PFSK-1 (cell line): ENCODE data around the gene HIVEP1.

Source experiments
- FOXP2 ChIP-seq: optimal IDR thresholded peaks from 2 replicates; pipeline ENCODE3; 2011; ENCODE audit warnings: borderline replicate concordance, control low read depth, inconsistent platforms; ENCODE audit not compliant: insufficient read depth; ENCODE audit errors: extremely low read length, extremely low read depth
- POLR2AphosphoS5 ChIP-seq: IDR thresholded peaks from 2 replicates; pipeline ENCODE4 v1.6.1; 2012; ENCODE audit warnings: low read depth, mild to moderate bottlenecking, control low read depth, low read length, moderate library complexity
- SIN3A ChIP-seq: IDR thresholded peaks from 2 replicates; pipeline ENCODE4 v1.6.1; 2012; ENCODE audit warnings: mild to moderate bottlenecking, low read length, moderate library complexity, borderline replicate concordance; ENCODE audit not compliant: insufficient read depth
- TAF1 ChIP-seq: IDR thresholded peaks from 2 replicates; pipeline ENCODE4 v1.6.1; 2012; ENCODE audit warnings: low read length, control low read depth, borderline replicate concordance; ENCODE audit not compliant: insufficient read depth
- TF ChIP-seq, protein P1 (sequence below), 2 experiments: IDR thresholded peaks; 2 replicates each; pipeline versions ENCODE4 v1.6.1 to v1.8.0; 2011 to 2012; ENCODE audit warnings: low read depth in 2 of 2, low read length in 2 of 2, control low read depth in 1 of 2, inconsistent platforms in 1 of 2, mild to moderate bottlenecking in 1 of 2, moderate library complexity in 1 of 2; ENCODE audit not compliant: insufficient read depth in 1 of 2

HIVEP1 gene

DNA sequence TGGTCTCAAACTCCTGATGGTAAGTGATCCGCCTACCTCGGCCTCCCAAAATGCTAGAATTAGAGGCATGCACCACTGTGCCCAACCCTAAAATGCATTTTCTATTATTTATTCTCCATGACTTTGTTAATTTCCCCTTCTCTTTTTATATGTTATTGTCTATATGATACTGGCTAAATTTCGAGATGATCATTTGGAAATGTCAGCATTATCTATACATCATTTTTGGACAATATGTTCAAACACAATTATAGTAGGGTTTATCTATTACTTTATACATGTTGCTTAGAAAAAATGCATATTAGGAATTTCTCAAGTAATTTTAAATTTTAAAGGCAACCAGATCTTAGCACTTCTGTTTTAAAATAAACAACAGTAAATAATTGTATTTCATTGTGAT is 34.4 kb upstream of the HIVEP1 start:
- TF ChIP-seq, protein P1, sequence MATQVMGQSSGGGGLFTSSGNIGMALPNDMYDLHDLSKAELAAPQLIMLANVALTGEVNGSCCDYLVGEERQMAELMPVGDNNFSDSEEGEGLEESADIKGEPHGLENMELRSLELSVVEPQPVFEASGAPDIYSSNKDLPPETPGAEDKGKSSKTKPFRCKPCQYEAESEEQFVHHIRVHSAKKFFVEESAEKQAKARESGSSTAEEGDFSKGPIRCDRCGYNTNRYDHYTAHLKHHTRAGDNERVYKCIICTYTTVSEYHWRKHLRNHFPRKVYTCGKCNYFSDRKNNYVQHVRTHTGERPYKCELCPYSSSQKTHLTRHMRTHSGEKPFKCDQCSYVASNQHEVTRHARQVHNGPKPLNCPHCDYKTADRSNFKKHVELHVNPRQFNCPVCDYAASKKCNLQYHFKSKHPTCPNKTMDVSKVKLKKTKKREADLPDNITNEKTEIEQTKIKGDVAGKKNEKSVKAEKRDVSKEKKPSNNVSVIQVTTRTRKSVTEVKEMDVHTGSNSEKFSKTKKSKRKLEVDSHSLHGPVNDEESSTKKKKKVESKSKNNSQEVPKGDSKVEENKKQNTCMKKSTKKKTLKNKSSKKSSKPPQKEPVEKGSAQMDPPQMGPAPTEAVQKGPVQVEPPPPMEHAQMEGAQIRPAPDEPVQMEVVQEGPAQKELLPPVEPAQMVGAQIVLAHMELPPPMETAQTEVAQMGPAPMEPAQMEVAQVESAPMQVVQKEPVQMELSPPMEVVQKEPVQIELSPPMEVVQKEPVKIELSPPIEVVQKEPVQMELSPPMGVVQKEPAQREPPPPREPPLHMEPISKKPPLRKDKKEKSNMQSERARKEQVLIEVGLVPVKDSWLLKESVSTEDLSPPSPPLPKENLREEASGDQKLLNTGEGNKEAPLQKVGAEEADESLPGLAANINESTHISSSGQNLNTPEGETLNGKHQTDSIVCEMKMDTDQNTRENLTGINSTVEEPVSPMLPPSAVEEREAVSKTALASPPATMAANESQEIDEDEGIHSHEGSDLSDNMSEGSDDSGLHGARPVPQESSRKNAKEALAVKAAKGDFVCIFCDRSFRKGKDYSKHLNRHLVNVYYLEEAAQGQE (IDR thresholded peaks at IDR 0.05; ENCODE audit: insufficient read depth in 1 of 2, low read depth in 2 of 2, low read length in 2 of 2): no peak
- no peak for TF ChIP-seq FOXP2
- no peak for TF ChIP-seq POLR2AphosphoS5
- no peak for TF ChIP-seq SIN3A
- no peak for TF ChIP-seq TAF1

DNA sequence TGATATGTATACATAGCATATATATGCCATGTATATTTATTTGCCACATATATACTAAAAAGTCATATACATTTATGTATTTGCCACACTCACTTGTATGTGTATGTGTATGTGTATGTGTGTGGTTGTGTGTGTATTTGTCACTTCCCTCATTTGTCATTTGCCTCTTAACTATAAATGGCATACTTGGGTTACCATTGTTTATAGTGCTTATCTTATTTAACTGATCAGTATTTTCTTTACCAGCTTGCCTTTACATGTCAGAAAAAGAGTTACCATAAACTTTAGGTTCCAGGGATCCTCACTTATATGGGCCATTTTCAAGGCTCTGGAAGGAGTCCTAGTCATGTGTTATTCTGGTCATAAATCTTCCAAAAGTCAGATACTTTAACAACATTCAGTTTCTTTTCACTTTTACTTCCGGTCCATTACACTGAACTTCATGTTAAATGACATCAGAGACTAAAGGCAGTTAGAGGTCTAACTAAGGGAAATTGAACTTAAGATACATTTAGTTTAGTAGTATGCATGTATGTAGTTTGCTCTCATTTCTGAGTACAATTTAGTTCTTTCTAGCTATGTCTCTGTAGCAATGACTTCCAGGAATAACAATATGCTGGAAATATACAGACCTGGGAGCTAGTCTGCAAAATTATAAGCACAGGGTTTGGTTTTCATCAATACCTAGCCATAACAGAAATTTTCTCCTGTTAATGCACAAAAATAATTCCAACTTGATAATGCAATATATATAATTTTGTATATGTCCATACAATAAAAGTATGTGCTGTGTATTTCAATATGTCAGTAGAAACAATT is 33.7 kb upstream of the HIVEP1 start:
- no peak for TF ChIP-seq FOXP2
- TF ChIP-seq POLR2AphosphoS5: no peak
- TF ChIP-seq, protein P1 (IDR thresholded peaks at IDR 0.05; ENCODE audit: insufficient read depth in 1 of 2, low read depth in 2 of 2, low read length in 2 of 2): no peak

DNA sequence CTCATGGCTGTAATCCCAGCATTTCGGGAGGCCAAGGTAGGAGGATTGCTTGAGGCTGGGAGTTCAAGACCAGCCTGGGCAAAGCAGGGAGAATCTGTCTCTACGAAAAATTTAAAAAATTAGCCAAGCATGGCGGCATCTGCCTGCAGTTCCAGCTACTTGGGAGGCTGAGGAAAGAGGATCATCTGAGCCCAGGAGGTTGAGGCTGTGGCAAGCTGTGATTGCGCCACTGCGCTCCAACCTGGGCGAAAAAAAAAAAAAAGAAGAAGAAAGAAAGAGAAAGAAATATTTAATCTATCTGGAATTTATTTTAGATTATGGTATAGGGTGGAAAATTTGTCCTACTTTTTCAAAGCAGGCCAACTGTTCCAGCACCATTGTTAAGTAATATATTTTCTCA is 32.2 kb upstream of the HIVEP1 start:
- TF ChIP-seq SIN3A (no peak), TAF1 (no peak), FOXP2 (no peak), POLR2AphosphoS5 (no peak)
- TF ChIP-seq, protein P1 (IDR thresholded peaks at IDR 0.05; ENCODE audit: insufficient read depth in 1 of 2, low read depth in 2 of 2, low read length in 2 of 2): no peak

DNA sequence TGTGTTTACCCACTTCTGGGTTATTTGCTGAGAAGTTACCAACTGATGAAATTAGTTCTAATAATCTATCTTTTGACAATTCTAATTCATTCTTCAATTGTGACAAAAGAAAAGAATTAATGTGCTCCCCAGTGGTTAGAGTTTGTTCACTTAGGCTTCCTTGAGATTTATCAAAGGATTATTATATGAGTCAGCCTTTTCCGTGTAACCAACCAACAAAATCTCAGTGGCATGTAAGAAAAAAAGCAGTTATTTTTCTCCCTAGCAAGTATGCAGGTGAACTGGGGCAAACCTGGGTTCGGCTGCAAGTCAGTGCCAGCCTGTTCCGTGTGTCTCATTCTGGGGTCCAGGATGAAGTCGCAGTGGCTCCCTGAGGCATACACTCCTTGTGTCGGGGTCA is 28.8 kb upstream of the HIVEP1 start:
- TF ChIP-seq POLR2AphosphoS5 (no peak), TAF1 (no peak), FOXP2 (no peak), SIN3A (no peak)
- TF ChIP-seq, protein P1 (IDR thresholded peaks at IDR 0.05; ENCODE audit: insufficient read depth in 1 of 2, low read depth in 2 of 2, low read length in 2 of 2): no peak
